ENCODE data around the gene PDE7B.

DNA sequence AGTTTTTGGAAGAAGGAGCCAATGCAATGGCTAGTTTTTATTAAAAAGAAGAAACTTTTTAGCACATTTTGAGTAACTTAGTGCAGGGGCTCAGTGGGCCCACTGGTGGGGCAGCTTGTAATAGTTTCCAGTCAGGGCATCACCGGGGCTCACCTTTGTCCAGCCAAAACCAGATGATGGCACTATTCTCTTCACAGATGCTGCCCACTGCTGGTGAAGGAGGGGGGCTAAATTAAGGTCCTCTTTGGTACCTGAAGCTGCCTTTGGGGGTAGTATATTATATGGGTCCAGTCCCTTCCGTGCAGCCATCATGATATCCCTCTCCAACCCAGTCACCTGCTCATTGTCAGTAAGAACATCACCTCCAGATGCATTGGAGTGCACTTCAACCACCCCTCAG, 182.9 kb downstream of the PDE7B start:
- TF ChIP-seq, protein P1, sequence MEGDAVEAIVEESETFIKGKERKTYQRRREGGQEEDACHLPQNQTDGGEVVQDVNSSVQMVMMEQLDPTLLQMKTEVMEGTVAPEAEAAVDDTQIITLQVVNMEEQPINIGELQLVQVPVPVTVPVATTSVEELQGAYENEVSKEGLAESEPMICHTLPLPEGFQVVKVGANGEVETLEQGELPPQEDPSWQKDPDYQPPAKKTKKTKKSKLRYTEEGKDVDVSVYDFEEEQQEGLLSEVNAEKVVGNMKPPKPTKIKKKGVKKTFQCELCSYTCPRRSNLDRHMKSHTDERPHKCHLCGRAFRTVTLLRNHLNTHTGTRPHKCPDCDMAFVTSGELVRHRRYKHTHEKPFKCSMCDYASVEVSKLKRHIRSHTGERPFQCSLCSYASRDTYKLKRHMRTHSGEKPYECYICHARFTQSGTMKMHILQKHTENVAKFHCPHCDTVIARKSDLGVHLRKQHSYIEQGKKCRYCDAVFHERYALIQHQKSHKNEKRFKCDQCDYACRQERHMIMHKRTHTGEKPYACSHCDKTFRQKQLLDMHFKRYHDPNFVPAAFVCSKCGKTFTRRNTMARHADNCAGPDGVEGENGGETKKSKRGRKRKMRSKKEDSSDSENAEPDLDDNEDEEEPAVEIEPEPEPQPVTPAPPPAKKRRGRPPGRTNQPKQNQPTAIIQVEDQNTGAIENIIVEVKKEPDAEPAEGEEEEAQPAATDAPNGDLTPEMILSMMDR (IDR thresholded peaks at IDR 0.05), result no peak
- no peak for TF ChIP-seq POLR2A (IDR thresholded peaks at IDR 0.05)

All from thyroid gland (tissue), 4 donors.